ENCODE measurements around the gene FBLL1. TPM values are rescaled to one million over a fixed set of nuclear protein-coding genes. Genes with fewer than 3 reads are reported as not detected.

FBLL1 gene
- total RNA-seq, 1 experiment from 2014 or later: 7.5 TPM

- Histone ChIP-seq H3K4me1 (ENCODE audit: control insufficient read depth, insufficient read depth, low read length) (no peaks in the 10 kb centered on the region), H3K27ac (ENCODE audit: low read length) (no peak overlapping the region), H3K27me3 (ENCODE audit: control insufficient read depth, insufficient read depth, low read length) (no peaks in the 10 kb centered on the region), H3K36me3 (ENCODE audit: control insufficient read depth, insufficient read depth, low read length) (peaks cover 54% of the 10 kb centered on the region), H3K9me3 (ENCODE audit: control insufficient read depth, insufficient read depth, low read depth, low read length) (no peaks in the 10 kb centered on the region), H3K4me3 (ENCODE audit: low read depth in 2 of 2, low read length in 2 of 2) (no peak overlapping the region)
- POLR2A ChIA-PET: no interaction called here
- ATAC-seq (no peak), DNase-seq (ENCODE audit: low read depth, low spot score) (no peak)
- in situ Hi-C loops (cut with HindIII; ENCODE audit: low pct_unique_long_range_greater_than_20kb, low sequenced_read_pairs): no loop called here
- TF ChIP-seq POLR2AphosphoS5 (IDR thresholded peaks at IDR 0.05; ENCODE audit: low read depth, low read length) (no peak), TCF7L2 (IDR thresholded peaks at IDR 0.05; ENCODE audit: low read depth, low read length) (no peak), REST (IDR thresholded peaks at IDR 0.05; ENCODE audit: insufficient read depth in 1 of 2, low read depth in 2 of 2, low read length in 1 of 2) (no peak), CTCF (IDR thresholded peaks at IDR 0.05) (no peak), SIN3A (IDR thresholded peaks at IDR 0.05; ENCODE audit: borderline replicate concordance, insufficient read depth, low read depth, low read length) (no peak)
- CTCF ChIA-PET: no interaction called here
- TSS peak; percentile 3 for BruUV-seq (replicated peaks)
- intact Hi-C loops (cut with micrococcal nuclease; ENCODE audit: unreplicated experiment): no loop called here
Observed at GRCh38 chr5:168494057-168494555, 35.0 kb upstream of the FBLL1 start.

- intact Hi-C loops (cut with micrococcal nuclease; ENCODE audit: unreplicated experiment) (no loop called here), in situ Hi-C loops (cut with HindIII; ENCODE audit: low pct_unique_long_range_greater_than_20kb, low sequenced_read_pairs) (no loop called here)
- POLR2A ChIA-PET: no interaction called here
- no peaks in the 10 kb centered on the region for H3K27me3 ChIP-seq (ENCODE audit: control insufficient read depth, insufficient read depth, low read length)
- H3K27ac ChIP-seq (ENCODE audit: low read length): no peak overlapping the region
- ATAC-seq (no peak), DNase-seq (ENCODE audit: low read depth, low spot score) (no peak)
- H3K4me3 ChIP-seq (ENCODE audit: low read depth in 2 of 2, low read length in 2 of 2): no peak overlapping the region
- no TSS peak for BruUV-seq (replicated peaks)
- CTCF ChIA-PET: no interaction called here
- H3K9me3 ChIP-seq (ENCODE audit: control insufficient read depth, insufficient read depth, low read depth, low read length): no peaks in the 10 kb centered on the region
- H3K4me1 ChIP-seq (ENCODE audit: control insufficient read depth, insufficient read depth, low read length): no peaks in the 10 kb centered on the region
- peaks cover 41% of the 10 kb centered on the region for H3K36me3 ChIP-seq (ENCODE audit: control insufficient read depth, insufficient read depth, low read length)
- TF ChIP-seq CTCF (IDR thresholded peaks at IDR 0.05) (no peak), REST (IDR thresholded peaks at IDR 0.05; ENCODE audit: insufficient read depth in 1 of 2, low read depth in 2 of 2, low read length in 1 of 2) (no peak), SIN3A (IDR thresholded peaks at IDR 0.05; ENCODE audit: borderline replicate concordance, insufficient read depth, low read depth, low read length) (no peak), POLR2AphosphoS5 (IDR thresholded peaks at IDR 0.05; ENCODE audit: low read depth, low read length) (no peak), TCF7L2 (IDR thresholded peaks at IDR 0.05; ENCODE audit: low read depth, low read length) (no peak)
Observed at GRCh38 chr5:168502563-168503237, 26.4 kb upstream of the FBLL1 start.

Measured in Panc1 (cell line).